Natural killer cell treated with Interleukin-12 subunit alpha and Interleukin-12 subunit beta and Interleukin-15 and Interleukin-18, amount 100 ng/mL, for 72 hours (primary cell): Measurements from ENCODE around the gene EIF4G3. TPM values are rescaled to one million over a fixed set of nuclear protein-coding genes. Genes with fewer than 3 reads are reported as not detected.

ENCODE experiments used
- ATAC-seq, 2 donors: fragments of 150-1000 bp; cut with Tn5 transposase in 1 of 2; sonication (Bioruptor Pico), chemical (Tn5 transposase) in 1 of 2; 2 replicates each; pipeline ENCODE4 v1.10.0; 2021
- DNase-seq: peaks from one replicate; pipeline ENCODE4 v3.0.0; 2022; ENCODE audit warnings: low spot score
- H3K27ac Mint-ChIP-seq, 2 donors: 1 replicate in 1 of 2; 2 replicates in 1 of 2; pipeline ENCODE4 v1.8.0; 2022; ENCODE audit warnings: mixed read lengths in 2 of 2, mild to moderate bottlenecking in 1 of 2, moderate library complexity in 1 of 2
- H3K27me3 Mint-ChIP-seq, 2 donors: 1 replicate in 1 of 2; 2 replicates in 1 of 2; pipeline ENCODE4 v1.8.0; 2022; ENCODE audit warnings: mixed read lengths in 2 of 2
- H3K36me3 Mint-ChIP-seq: one replicate; pipeline ENCODE4 v1.8.0; 2022; ENCODE audit warnings: mixed read lengths
- H3K4me1 Mint-ChIP-seq, 2 donors: 1 replicate in 1 of 2; 2 replicates in 1 of 2; pipeline ENCODE4 v1.8.0; 2022; ENCODE audit warnings: low read depth in 2 of 2, mixed read lengths in 2 of 2, mild to moderate bottlenecking in 1 of 2
- H3K4me3 Mint-ChIP-seq: one replicate; pipeline ENCODE4 v1.8.0; 2022; ENCODE audit warnings: mixed read lengths
- H3K9me3 Mint-ChIP-seq: 2 replicates; pipeline ENCODE4 v1.8.0; 2022; ENCODE audit warnings: mixed read lengths
- total RNA-seq, 2 donors: library from RNA; stranded (reverse); gene quantifications; one replicate each; pipeline ENCODE4 v1.2.3, GENCODE V29; 2022

Gene EIF4G3
- total RNA-seq, 2 donors from 2014 or later = 121 to 140 TPM

- ATAC-seq (no peak), DNase-seq (no peak)
- Mint-ChIP-seq H3K9me3 (no peaks in the 10 kb centered on the region), H3K4me3 (no peak overlapping the region), H3K27ac (no peak overlapping the region), H3K36me3 (peaks cover 13% of the 10 kb centered on the region), H3K27me3 (no peaks in the 10 kb centered on the region), H3K4me1 (no peaks in the 10 kb centered on the region)
These were observed 279.9 kb downstream of the EIF4G3 start for GRCh38 chr1:20896826-20897225.

GRCh38 chr1:20893931-20894330 is 282.8 kb downstream of the EIF4G3 start:
- Mint-ChIP-seq H3K4me1 (no peaks in the 10 kb centered on the region), H3K9me3 (no peaks in the 10 kb centered on the region), H3K36me3 (peaks cover 7% of the 10 kb centered on the region), H3K27me3 (no peaks in the 10 kb centered on the region), H3K4me3 (no peak overlapping the region), H3K27ac (no peak overlapping the region)
- ATAC-seq (no peak), DNase-seq (no peak)

- DNase-seq (no peak), ATAC-seq (no peak)
- peaks cover 7% of the 10 kb centered on the region for H3K36me3 Mint-ChIP-seq
- no peaks in the 10 kb centered on the region for H3K4me1 Mint-ChIP-seq
- H3K9me3 Mint-ChIP-seq = no peaks in the 10 kb centered on the region
- no peak overlapping the region for H3K4me3 Mint-ChIP-seq
- H3K27me3 Mint-ChIP-seq = no peaks in the 10 kb centered on the region
- H3K27ac Mint-ChIP-seq = no peak overlapping the region
These were observed 285.6 kb downstream of the EIF4G3 start for GRCh38 chr1:20891091-20891490.

- H3K9me3 Mint-ChIP-seq = no peaks in the 10 kb centered on the region
These were observed 289.5 kb downstream of the EIF4G3 start for GRCh38 chr1:20887246-20887645.

GRCh38 chr1:20885121-20885520 is 291.6 kb downstream of the EIF4G3 start:
- H3K27ac Mint-ChIP-seq = no peak overlapping the region
- no peak for DNase-seq

More at GRCh38 chr1:20887246-20887645, 289.5 kb downstream of the EIF4G3 start:
- no peaks in the 10 kb centered on the region for H3K27me3 Mint-ChIP-seq
- no peak overlapping the region for H3K27ac Mint-ChIP-seq
- no peak overlapping the region for H3K4me3 Mint-ChIP-seq
- peaks cover 10% of the 10 kb centered on the region for H3K36me3 Mint-ChIP-seq
- no peak for DNase-seq
- H3K4me1 Mint-ChIP-seq = no peaks in the 10 kb centered on the region
- no peak for ATAC-seq

GRCh38 chr1:20884513-20884912 is 292.2 kb downstream of the EIF4G3 start:
- no peak for ATAC-seq
- Mint-ChIP-seq H3K36me3 (peaks cover 10% of the 10 kb centered on the region), H3K9me3 (no peaks in the 10 kb centered on the region), H3K27me3 (no peaks in the 10 kb centered on the region), H3K4me1 (no peaks in the 10 kb centered on the region), H3K4me3 (no peak overlapping the region), H3K27ac (no peak overlapping the region)
- no peak for DNase-seq

More at GRCh38 chr1:20885121-20885520, 291.6 kb downstream of the EIF4G3 start:
- H3K4me1 Mint-ChIP-seq = no peaks in the 10 kb centered on the region
- no peak overlapping the region for H3K4me3 Mint-ChIP-seq
- H3K36me3 Mint-ChIP-seq = peaks cover 10% of the 10 kb centered on the region
- H3K9me3 Mint-ChIP-seq = no peaks in the 10 kb centered on the region
- no peak for ATAC-seq
- H3K27me3 Mint-ChIP-seq = no peaks in the 10 kb centered on the region

- no peaks in the 10 kb centered on the region for H3K9me3 Mint-ChIP-seq
- no peak for ATAC-seq
- no peak for DNase-seq
- no peak overlapping the region for H3K4me3 Mint-ChIP-seq
- H3K27ac Mint-ChIP-seq = no peak overlapping the region
- H3K4me1 Mint-ChIP-seq = no peaks in the 10 kb centered on the region
- peaks cover 10% of the 10 kb centered on the region for H3K36me3 Mint-ChIP-seq
- no peaks in the 10 kb centered on the region for H3K27me3 Mint-ChIP-seq
These were observed 292.9 kb downstream of the EIF4G3 start for GRCh38 chr1:20883766-20884165.

GRCh38 chr1:20882837-20883236 is 293.9 kb downstream of the EIF4G3 start:
- H3K9me3 Mint-ChIP-seq = no peaks in the 10 kb centered on the region
- H3K27me3 Mint-ChIP-seq = no peaks in the 10 kb centered on the region
- ATAC-seq (no peak), DNase-seq (no peak)
- no peak overlapping the region for H3K27ac Mint-ChIP-seq
- H3K4me3 Mint-ChIP-seq = no peak overlapping the region
- no peaks in the 10 kb centered on the region for H3K4me1 Mint-ChIP-seq
- H3K36me3 Mint-ChIP-seq = peaks cover 16% of the 10 kb centered on the region

- no peak overlapping the region for H3K4me3 Mint-ChIP-seq
- no peaks in the 10 kb centered on the region for H3K9me3 Mint-ChIP-seq
- H3K36me3 Mint-ChIP-seq = peaks cover 19% of the 10 kb centered on the region
- H3K27me3 Mint-ChIP-seq = no peaks in the 10 kb centered on the region
- H3K27ac Mint-ChIP-seq = no peak overlapping the region
- peaks cover 5 to 19% of the 10 kb centered on the region in 2 donors for H3K4me1 Mint-ChIP-seq
- DNase-seq (no peak), ATAC-seq (no peak)
These were observed 297.9 kb downstream of the EIF4G3 start for GRCh38 chr1:20878799-20879198.

- H3K27ac Mint-ChIP-seq = no peak overlapping the region
- H3K27me3 Mint-ChIP-seq = no peaks in the 10 kb centered on the region
- H3K4me3 Mint-ChIP-seq = no peak overlapping the region
These were observed 301.3 kb downstream of the EIF4G3 start for GRCh38 chr1:20875198-20875973.

GRCh38 chr1:20873311-20873710 is 303.4 kb downstream of the EIF4G3 start:
- DNase-seq = no peak
- H3K9me3 Mint-ChIP-seq = no peaks in the 10 kb centered on the region
- H3K36me3 Mint-ChIP-seq = peaks cover 7% of the 10 kb centered on the region
- H3K27ac Mint-ChIP-seq = no peak overlapping the region
- no peak for ATAC-seq
- no peaks in the 10 kb centered on the region for H3K27me3 Mint-ChIP-seq
- H3K4me1 Mint-ChIP-seq = peaks cover 8 to 20% of the 10 kb centered on the region in 2 donors
- no peak overlapping the region for H3K4me3 Mint-ChIP-seq

More at GRCh38 chr1:20875198-20875973, 301.3 kb downstream of the EIF4G3 start:
- Mint-ChIP-seq H3K36me3 (peaks cover 10% of the 10 kb centered on the region), H3K9me3 (no peaks in the 10 kb centered on the region), H3K4me1 (peaks cover 5 to 20% of the 10 kb centered on the region in 2 donors)
- DNase-seq (no peak), ATAC-seq (no peak)

GRCh38 chr1:20871419-20871818 is 305.3 kb downstream of the EIF4G3 start:
- peaks cover 4% of the 10 kb centered on the region for H3K36me3 Mint-ChIP-seq
- ATAC-seq (no peak), DNase-seq (no peak)
- H3K4me3 Mint-ChIP-seq = no peak overlapping the region
- peaks cover 8 to 20% of the 10 kb centered on the region in 2 donors for H3K4me1 Mint-ChIP-seq
- H3K27ac Mint-ChIP-seq = no peak overlapping the region
- no peaks in the 10 kb centered on the region for H3K27me3 Mint-ChIP-seq
- H3K9me3 Mint-ChIP-seq = no peaks in the 10 kb centered on the region

GRCh38 chr1:20870718-20871117 is 306.0 kb downstream of the EIF4G3 start:
- Mint-ChIP-seq H3K27ac (no peak overlapping the region), H3K4me3 (no peak overlapping the region), H3K4me1 (peaks cover 8 to 17% of the 10 kb centered on the region in 2 donors), H3K27me3 (no peaks in the 10 kb centered on the region), H3K9me3 (no peaks in the 10 kb centered on the region), H3K36me3 (peaks cover 4% of the 10 kb centered on the region)
- ATAC-seq (no peak), DNase-seq (no peak)

- peaks cover 0 to 3% of the 10 kb centered on the region in 2 donors for H3K4me1 Mint-ChIP-seq
- no peak overlapping the region for H3K4me3 Mint-ChIP-seq
- H3K9me3 Mint-ChIP-seq = no peaks in the 10 kb centered on the region
- H3K27me3 Mint-ChIP-seq = no peaks in the 10 kb centered on the region
- H3K27ac Mint-ChIP-seq = no peak overlapping the region
- ATAC-seq (no peak), DNase-seq (no peak)
- peaks cover 5% of the 10 kb centered on the region for H3K36me3 Mint-ChIP-seq
These were observed 308.4 kb downstream of the EIF4G3 start for GRCh38 chr1:20868263-20868662.
